ENCODE measurements around the gene SLC25A48. TPM values are rescaled to one million over a fixed set of nuclear protein-coding genes. Genes with fewer than 3 reads are reported as not detected.

Gene SLC25A48
- 0.45 TPM for polyA plus RNA-seq (2013, experiment 1 of 2)
- 0.32 TPM for polyA plus RNA-seq (2013, experiment 2 of 2)

GRCh38 chr5:135834639-135835529 is at the start of gene SLC25A48:
Gene SLC25A48, plus strand, starts transcription at chr5:135834663. Its CDS starts 185 bp downstream, at chr5:135834848.
- Histone ChIP-seq H3K4me1 (ENCODE audit: insufficient read depth, low read length) (no peaks in the 10 kb centered on the region), H3K27ac (ENCODE audit: low read depth, low read length) (no peak within 1 kb of the TSS), H3K4me3 (ENCODE audit: low read length) (peak within 1 kb of the TSS; percentile 63), H3K9me3 (ENCODE audit: insufficient read depth, low read depth, low read length) (0 out of 2 replicates have a peak, but pooled peaks cover 2% of the 10 kb centered on the region), H3K36me3 (ENCODE audit: insufficient read depth, low read length) (no peaks in the 10 kb centered on the region), H3K9ac (ENCODE audit: low read depth, low read length) (peak within 1 kb of the TSS; percentile 44), H3K27me3 (ENCODE audit: insufficient read depth, low read length) (peaks cover 69% of the 10 kb centered on the region)
- WGBS, result 1% methylated on average over 68 of the region's 68 CpGs

GRCh38 chr5:135800656-135801055 is 33.8 kb upstream of the SLC25A48 start:
- H3K27ac ChIP-seq (ENCODE audit: low read depth, low read length), result no peak overlapping the region
- peaks cover 5% of the 10 kb centered on the region; the same call in 1 of the 2 replicates for H3K27me3 ChIP-seq (ENCODE audit: insufficient read depth, low read length)
- no peak overlapping the region for H3K4me3 ChIP-seq (ENCODE audit: low read length)
- H3K36me3 ChIP-seq (ENCODE audit: insufficient read depth, low read length), result no peaks in the 10 kb centered on the region
- H3K9me3 ChIP-seq (ENCODE audit: insufficient read depth, low read depth, low read length), result peaks cover 9% of the 10 kb centered on the region; the same call in 1 of the 2 replicates
- H3K4me1 ChIP-seq (ENCODE audit: insufficient read depth, low read length), result no peaks in the 10 kb centered on the region
- H3K9ac ChIP-seq (ENCODE audit: low read depth, low read length), result no peak overlapping the region
- WGBS, result 90% methylated on average over 9 of the region's 10 CpGs

- H3K9me3 ChIP-seq (ENCODE audit: insufficient read depth, low read depth, low read length), result no peaks in the 10 kb centered on the region; the same call in 1 of the 2 replicates
- H3K27ac ChIP-seq (ENCODE audit: low read depth, low read length), result no peak overlapping the region
- no peaks in the 10 kb centered on the region for H3K4me1 ChIP-seq (ENCODE audit: insufficient read depth, low read length)
- H3K9ac ChIP-seq (ENCODE audit: low read depth, low read length), result no peak overlapping the region
- H3K27me3 ChIP-seq (ENCODE audit: insufficient read depth, low read length), result no peaks in the 10 kb centered on the region
- 92% methylated on average over 7 of the region's 7 CpGs for WGBS
- H3K4me3 ChIP-seq (ENCODE audit: low read length), result no peak overlapping the region
- H3K36me3 ChIP-seq (ENCODE audit: insufficient read depth, low read length), result no peaks in the 10 kb centered on the region
These were observed 24.1 kb upstream of the SLC25A48 start for GRCh38 chr5:135810188-135810943.

- H3K9me3 ChIP-seq (ENCODE audit: insufficient read depth, low read depth, low read length), result no peaks in the 10 kb centered on the region; the same call in 1 of the 2 replicates
- H3K4me1 ChIP-seq (ENCODE audit: insufficient read depth, low read length), result no peaks in the 10 kb centered on the region
- no peak overlapping the region for H3K9ac ChIP-seq (ENCODE audit: low read depth, low read length)
- WGBS, result 96% methylated on average over 4 of the region's 4 CpGs
- no peaks in the 10 kb centered on the region for H3K36me3 ChIP-seq (ENCODE audit: insufficient read depth, low read length)
- no peaks in the 10 kb centered on the region for H3K27me3 ChIP-seq (ENCODE audit: insufficient read depth, low read length)
- H3K27ac ChIP-seq (ENCODE audit: low read depth, low read length), result no peak overlapping the region
- H3K4me3 ChIP-seq (ENCODE audit: low read length), result no peak overlapping the region
These were observed 23.5 kb upstream of the SLC25A48 start for GRCh38 chr5:135811007-135811406.

- H3K9me3 ChIP-seq (ENCODE audit: insufficient read depth, low read depth, low read length), result no peaks in the 10 kb centered on the region; the same call in 1 of the 2 replicates
- H3K27ac ChIP-seq (ENCODE audit: low read depth, low read length), result no peak overlapping the region
- H3K4me3 ChIP-seq (ENCODE audit: low read length), result no peak overlapping the region
- H3K36me3 ChIP-seq (ENCODE audit: insufficient read depth, low read length), result no peaks in the 10 kb centered on the region
- H3K4me1 ChIP-seq (ENCODE audit: insufficient read depth, low read length), result no peaks in the 10 kb centered on the region
- H3K9ac ChIP-seq (ENCODE audit: low read depth, low read length), result no peak overlapping the region
- no peaks in the 10 kb centered on the region for H3K27me3 ChIP-seq (ENCODE audit: insufficient read depth, low read length)
- 78% methylated on average over 7 of the region's 7 CpGs for WGBS
These were observed 20.7 kb upstream of the SLC25A48 start for GRCh38 chr5:135813758-135814157.

- Histone ChIP-seq H3K27ac (ENCODE audit: low read depth, low read length) (no peak overlapping the region), H3K4me1 (ENCODE audit: insufficient read depth, low read length) (no peaks in the 10 kb centered on the region), H3K4me3 (ENCODE audit: low read length) (no peak overlapping the region), H3K9me3 (ENCODE audit: insufficient read depth, low read depth, low read length) (no peaks in the 10 kb centered on the region; the same call in 1 of the 2 replicates), H3K36me3 (ENCODE audit: insufficient read depth, low read length) (no peaks in the 10 kb centered on the region), H3K27me3 (ENCODE audit: insufficient read depth, low read length) (no peaks in the 10 kb centered on the region), H3K9ac (ENCODE audit: low read depth, low read length) (no peak overlapping the region)
- 95% methylated on average over 3 of the region's 3 CpGs for WGBS
These were observed 20.1 kb upstream of the SLC25A48 start for GRCh38 chr5:135814316-135814715.

GRCh38 chr5:135814812-135815211 is 19.7 kb upstream of the SLC25A48 start:
- Histone ChIP-seq H3K9me3 (ENCODE audit: insufficient read depth, low read depth, low read length) (no peaks in the 10 kb centered on the region; the same call in 1 of the 2 replicates), H3K4me3 (ENCODE audit: low read length) (no peak overlapping the region), H3K27me3 (ENCODE audit: insufficient read depth, low read length) (no peaks in the 10 kb centered on the region), H3K4me1 (ENCODE audit: insufficient read depth, low read length) (no peaks in the 10 kb centered on the region), H3K9ac (ENCODE audit: low read depth, low read length) (no peak overlapping the region), H3K36me3 (ENCODE audit: insufficient read depth, low read length) (no peaks in the 10 kb centered on the region), H3K27ac (ENCODE audit: low read depth, low read length) (no peak overlapping the region)
- 91% methylated on average over 3 of the region's 3 CpGs for WGBS

GRCh38 chr5:135821061-135821801 is 13.2 kb upstream of the SLC25A48 start:
- H3K36me3 ChIP-seq (ENCODE audit: insufficient read depth, low read length), result no peaks in the 10 kb centered on the region
- peaks cover 5% of the 10 kb centered on the region; the same call in 1 of the 2 replicates for H3K4me1 ChIP-seq (ENCODE audit: insufficient read depth, low read length)
- H3K27ac ChIP-seq (ENCODE audit: low read depth, low read length), result no peak overlapping the region
- no peak overlapping the region for H3K9ac ChIP-seq (ENCODE audit: low read depth, low read length)
- H3K4me3 ChIP-seq (ENCODE audit: low read length), result no peak overlapping the region
- WGBS, result 90% methylated on average over 5 of the region's 5 CpGs
- H3K9me3 ChIP-seq (ENCODE audit: insufficient read depth, low read depth, low read length), result no peaks in the 10 kb centered on the region
- H3K27me3 ChIP-seq (ENCODE audit: insufficient read depth, low read length), result no peaks in the 10 kb centered on the region

GRCh38 chr5:135821802-135822201 is 12.7 kb upstream of the SLC25A48 start:
- Histone ChIP-seq H3K9me3 (ENCODE audit: insufficient read depth, low read depth, low read length) (no peaks in the 10 kb centered on the region), H3K4me1 (ENCODE audit: insufficient read depth, low read length) (peaks cover 5% of the 10 kb centered on the region; the same call in 1 of the 2 replicates), H3K4me3 (ENCODE audit: low read length) (no peak overlapping the region), H3K27me3 (ENCODE audit: insufficient read depth, low read length) (no peaks in the 10 kb centered on the region), H3K9ac (ENCODE audit: low read depth, low read length) (no peak overlapping the region), H3K27ac (ENCODE audit: low read depth, low read length) (peak overlapping the region; percentile 11; the same call in 1 of the 2 replicates), H3K36me3 (ENCODE audit: insufficient read depth, low read length) (no peaks in the 10 kb centered on the region)
- 94% methylated on average over 7 of the region's 7 CpGs for WGBS

GRCh38 chr5:135822286-135822685 is 12.2 kb upstream of the SLC25A48 start:
- Histone ChIP-seq H3K4me1 (ENCODE audit: insufficient read depth, low read length) (peaks cover 5% of the 10 kb centered on the region; the same call in 1 of the 2 replicates), H3K27me3 (ENCODE audit: insufficient read depth, low read length) (no peaks in the 10 kb centered on the region), H3K9ac (ENCODE audit: low read depth, low read length) (no peak overlapping the region), H3K27ac (ENCODE audit: low read depth, low read length) (no peak overlapping the region), H3K4me3 (ENCODE audit: low read length) (no peak overlapping the region), H3K9me3 (ENCODE audit: insufficient read depth, low read depth, low read length) (no peaks in the 10 kb centered on the region), H3K36me3 (ENCODE audit: insufficient read depth, low read length) (no peaks in the 10 kb centered on the region)
- 93% methylated on average over 2 of the region's 2 CpGs for WGBS
